ENCODE measurements around the gene ADAMTS8.

The ADAMTS8 gene

DNA sequence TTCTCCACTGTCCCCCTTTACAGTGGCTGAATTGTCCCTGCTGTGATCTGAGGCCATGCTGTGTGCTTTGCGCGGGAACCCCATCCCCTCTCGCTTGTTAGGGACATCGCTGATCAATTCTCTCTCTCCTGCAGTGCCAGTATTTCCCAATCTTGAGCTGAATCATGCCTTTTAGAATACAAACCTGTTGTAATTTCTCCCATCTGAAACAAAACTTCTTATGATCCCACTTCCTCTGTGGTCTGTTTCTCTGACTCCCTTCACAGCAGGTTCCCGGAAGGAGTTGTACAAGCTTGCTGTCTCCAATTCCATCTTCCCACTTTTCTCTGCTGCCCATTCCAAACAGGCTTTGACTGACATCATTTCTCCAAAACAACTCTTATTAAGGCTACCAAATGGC, 36.9 kb upstream of the ADAMTS8 start:
- DNase-seq (ENCODE audit: low read depth, low spot score): no peak
- no peak overlapping the region for H3K4me3 ChIP-seq (ENCODE audit: low read length)

DNA sequence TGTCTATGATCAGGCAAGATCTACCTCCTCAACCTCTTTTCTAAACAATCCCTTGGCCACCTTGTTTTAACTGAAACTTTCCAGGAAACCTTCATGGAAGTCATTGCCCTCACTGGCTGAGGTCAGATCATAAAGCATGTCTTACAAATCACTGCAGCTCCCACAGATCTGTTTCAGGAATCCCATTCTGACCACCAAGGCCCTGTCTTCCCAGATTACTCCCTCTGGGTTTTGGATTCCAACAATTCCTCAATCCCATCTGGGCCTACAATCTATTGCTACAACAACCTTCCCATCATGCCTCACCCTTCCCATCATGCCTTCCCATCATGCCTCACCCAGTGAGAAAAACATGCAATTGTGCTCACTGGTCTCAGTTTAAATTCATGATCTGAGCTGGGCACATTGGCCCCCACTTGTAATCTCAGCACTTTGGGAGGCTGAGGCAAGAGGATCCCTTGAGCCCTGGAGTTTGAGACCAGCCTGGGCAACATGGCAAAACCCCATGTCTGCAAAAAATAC, 35.9 kb upstream of the ADAMTS8 start:
- DNase-seq (ENCODE audit: low read depth, low spot score): no peak
- H3K4me3 ChIP-seq (ENCODE audit: low read length): no peak overlapping the region

DNA sequence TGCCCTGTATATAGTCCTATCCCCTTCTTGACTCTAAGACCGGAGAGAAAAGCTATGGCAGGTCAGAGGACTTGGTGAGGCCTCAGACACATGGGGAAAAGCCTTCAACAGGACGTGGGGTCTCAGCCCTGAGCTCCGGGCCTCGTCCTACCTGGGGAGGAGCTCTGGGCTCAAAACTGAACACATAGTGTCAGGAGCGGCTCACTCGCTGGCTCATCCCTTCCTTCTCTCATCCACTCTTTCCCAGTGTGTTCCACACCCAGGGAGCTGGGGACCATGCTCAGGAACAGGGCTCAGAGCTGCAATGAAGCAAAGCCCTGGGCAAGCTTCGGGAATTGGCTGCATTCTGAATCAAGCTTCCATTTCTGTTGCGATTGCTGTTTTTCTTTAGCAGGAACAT, 34.5 kb upstream of the ADAMTS8 start:
- no peak overlapping the region for H3K4me3 ChIP-seq (ENCODE audit: low read length)
- no peak for DNase-seq (ENCODE audit: low read depth, low spot score)

DNA sequence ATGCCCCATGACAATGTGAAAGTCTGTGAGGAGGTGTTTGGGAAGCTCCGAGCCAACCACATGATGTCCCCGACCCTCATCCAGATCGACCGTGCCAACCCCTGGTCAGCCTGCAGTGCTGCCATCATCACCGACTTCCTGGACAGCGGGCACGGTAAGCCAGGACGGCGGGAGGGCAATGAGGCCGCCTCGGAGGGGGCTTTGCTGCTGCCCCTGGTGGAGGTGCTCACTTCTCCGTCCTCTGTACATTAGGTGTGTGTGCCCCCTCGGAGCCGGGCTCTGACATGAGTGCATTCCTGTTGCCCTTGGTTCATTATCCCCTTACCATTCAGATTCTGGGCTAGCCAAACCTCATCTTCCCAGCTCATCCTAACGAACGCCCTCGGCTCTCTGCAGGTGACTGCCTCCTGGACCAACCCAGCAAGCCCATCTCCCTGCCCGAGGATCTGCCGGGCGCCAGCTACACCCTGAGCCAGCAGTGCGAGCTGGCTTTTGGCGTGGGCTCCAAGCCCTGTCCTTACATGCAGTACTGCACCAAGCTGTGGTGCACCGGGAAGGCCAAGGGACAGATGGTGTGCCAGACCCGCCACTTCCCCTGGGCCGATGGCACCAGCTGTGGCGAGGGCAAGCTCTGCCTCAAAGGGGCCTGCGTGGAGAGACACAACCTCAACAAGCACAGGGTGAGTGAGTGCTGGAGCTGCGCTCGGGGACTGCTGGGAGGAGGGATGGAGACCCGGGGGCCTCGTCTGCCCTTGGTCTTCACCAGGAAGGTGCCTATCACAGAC, 33.9 kb upstream of the ADAMTS8 start:
- H3K4me3 ChIP-seq (ENCODE audit: low read length): no peak overlapping the region
- no peak for DNase-seq (ENCODE audit: low read depth, low spot score)

DNA sequence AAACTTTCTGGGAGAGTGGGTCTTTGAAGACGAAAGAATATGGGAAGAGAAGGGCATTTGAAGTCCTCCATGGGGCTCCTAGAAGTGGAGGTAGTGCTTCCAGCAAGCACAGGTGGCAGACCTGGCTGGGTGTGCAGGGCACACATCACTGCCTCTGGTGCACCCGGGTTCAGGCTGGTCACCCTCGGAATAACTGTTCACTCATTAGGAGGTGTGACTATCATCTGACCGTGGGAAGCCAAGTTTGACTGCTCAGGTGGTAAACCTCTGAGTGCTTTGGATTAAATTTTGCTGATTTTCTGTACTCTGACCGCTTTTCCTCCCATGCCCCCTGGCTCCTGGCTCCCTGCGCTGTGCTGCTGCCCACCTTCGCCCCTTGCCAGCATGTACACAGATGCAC, 31.1 kb upstream of the ADAMTS8 start:
- no peak overlapping the region for H3K4me3 ChIP-seq (ENCODE audit: low read length)
- no peak for DNase-seq (ENCODE audit: low read depth, low spot score)

DNA sequence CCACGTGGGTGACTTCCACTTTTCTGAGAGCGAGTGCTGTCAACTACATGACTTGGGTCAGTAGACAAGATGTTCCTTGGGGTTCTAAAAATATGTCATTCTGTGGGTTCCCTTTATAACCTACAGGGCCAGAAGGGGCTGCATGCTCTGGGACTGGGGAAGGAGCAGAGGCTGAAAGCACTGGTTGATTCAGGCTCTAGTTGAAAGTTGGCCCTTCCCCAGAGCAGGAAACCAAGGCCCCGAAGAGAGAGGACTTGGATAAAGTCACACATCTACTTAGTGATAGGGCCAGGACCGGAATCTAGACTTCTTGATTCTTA, 30.0 kb upstream of the ADAMTS8 start:
- H3K4me3 ChIP-seq (ENCODE audit: low read length): no peak overlapping the region
- no peak for DNase-seq (ENCODE audit: low read depth, low spot score)

DNA sequence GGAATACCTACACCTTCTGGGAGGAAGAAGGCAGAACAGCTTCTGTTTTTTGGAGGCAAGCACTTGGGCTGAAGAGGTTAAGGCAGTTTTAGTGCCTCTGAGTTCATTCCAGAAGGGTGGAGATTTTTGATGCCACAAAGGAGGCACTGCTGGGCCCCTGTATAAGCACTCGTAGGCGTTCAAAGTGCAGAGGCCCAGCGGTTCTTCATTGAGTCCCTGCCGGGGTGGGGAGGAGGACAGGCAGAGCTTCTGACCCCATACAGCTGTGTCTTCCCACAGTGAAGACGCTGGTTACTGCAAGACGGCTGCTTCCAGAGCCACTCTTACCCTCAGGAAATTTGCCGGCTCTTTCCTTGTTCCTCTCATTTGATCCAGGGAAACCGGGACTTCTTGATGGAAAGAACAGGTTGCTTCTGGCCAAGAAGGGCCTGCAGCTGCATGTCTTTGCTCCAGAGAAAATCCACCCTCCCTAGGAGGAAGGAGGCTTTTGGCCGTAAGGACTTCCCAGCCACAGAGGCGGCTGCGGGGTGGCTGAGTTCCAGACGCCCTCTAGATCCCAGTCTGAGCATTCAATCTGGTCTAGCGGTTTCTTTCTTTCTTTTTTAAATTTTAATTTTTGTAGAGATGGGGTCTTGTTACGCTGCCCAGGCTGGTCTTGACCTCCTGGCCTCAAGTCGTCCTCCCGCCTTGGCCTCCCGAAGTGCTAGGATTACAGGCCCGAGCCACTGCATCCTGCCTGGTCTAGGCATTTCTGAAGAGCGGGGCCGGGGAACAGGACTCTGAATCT, 29.4 kb upstream of the ADAMTS8 start:
- no peak overlapping the region for H3K4me3 ChIP-seq (ENCODE audit: low read length)
- DNase-seq (ENCODE audit: low read depth, low spot score): no peak

DNA sequence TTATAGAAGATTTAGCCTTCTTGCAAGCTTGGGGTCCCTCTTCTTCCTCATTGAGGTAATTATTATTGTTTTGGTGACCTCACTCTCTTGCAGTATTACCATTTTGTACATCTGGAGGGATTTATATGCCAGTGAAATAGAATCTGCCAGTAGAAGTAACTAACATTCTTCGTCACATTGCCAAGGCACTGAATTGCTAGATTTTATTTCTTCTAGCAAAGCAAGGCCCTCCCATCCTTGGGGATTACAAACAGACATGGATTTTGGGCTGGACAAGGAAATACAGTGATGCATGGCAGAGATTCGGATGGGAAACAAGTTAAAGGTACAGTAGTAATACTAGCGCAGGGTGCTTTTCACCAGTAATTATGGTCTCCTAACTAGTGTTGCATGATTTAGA, 27.9 kb upstream of the ADAMTS8 start:
- DNase-seq (ENCODE audit: low read depth, low spot score): no peak
- H3K4me3 ChIP-seq (ENCODE audit: low read length): no peak overlapping the region

DNA sequence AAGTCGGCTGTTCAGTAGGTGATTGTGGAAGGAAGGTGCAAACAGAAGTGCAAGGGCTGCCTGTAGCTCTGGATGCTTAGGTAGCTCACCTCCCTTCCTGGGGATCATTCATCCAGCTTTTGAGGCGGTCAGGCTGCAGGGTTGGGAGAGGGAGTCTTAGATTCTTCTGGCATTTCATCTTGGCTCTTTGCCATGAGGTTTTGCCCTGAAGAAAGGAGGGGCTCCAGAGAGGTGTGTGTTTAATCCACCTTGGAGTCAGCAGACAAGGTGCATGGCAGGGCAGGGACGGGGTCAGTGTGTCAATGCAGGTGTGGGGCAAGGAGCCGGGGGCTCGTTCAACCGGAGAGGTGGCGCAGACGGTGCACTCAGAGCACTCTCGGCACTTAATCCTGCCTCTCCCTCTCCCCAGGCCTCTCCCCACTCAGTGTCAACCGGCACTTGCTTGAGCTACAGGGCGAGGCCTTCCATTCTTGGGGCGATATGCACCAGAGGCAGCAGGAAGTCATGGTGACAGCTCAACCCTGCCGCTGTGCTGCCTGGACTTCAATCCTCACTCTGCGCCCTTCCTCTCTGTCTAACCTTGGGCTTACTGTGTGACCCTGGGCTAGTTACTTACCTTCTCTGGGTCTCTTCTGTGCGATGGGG, 27.2 kb upstream of the ADAMTS8 start:
- no peak overlapping the region for H3K4me3 ChIP-seq (ENCODE audit: low read length)
- DNase-seq (ENCODE audit: low read depth, low spot score): no peak

DNA sequence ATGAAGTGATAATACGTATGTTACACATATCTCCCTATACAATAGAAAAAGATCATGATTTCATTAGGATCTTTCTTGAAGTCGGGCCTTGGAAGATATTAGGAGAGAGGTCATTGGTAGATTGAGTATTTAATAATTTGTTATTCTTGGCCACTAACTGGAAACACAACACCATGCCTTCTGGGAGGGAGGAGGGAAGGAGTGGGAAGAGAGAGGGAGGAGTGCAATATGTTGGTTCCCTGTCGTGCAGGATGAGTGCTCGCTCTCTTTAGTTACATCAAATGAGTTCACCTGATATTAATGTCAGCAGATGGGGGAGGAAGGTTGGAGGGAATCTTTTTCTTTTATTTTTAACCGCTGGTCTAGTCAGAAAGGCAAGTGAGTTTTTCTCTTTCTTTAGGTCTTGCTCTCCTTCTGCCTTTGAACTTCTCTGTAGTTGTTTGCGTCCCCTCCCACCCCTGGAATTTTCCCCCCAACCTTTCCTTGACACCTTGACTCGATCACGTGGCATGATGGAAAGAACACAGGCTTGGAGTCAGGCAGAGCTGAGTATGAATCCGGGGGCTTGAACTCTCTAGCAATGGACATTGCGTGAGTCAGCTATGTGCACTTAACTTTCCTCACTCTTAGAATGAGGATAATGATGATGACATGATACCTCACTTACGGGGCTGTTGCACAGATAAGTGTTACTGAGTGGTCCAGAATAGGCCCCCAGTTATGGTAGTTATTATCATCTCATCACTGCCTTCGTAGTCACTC, 26.3 kb upstream of the ADAMTS8 start:
- DNase-seq (ENCODE audit: low read depth, low spot score): no peak
- no peak overlapping the region for H3K4me3 ChIP-seq (ENCODE audit: low read length)

DNA sequence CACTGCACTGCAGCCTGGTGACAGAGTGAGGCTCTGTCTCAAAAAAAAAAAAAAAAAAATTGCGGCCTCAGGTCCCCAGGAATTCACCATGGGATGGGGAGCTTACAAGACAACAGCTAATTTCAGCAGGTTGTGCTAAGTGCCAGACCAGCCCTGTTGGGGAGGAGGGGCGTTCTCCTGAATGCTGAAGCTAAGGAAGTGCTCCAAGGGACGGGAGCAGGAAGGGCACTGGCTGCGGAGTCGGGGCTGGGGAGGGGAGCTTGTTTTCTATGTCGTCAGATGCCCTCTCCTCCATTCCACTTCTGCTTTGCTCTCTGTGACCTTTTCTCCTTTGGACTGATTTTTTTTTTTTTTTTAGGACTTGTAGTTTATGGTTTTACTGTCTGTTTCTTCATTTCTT, 24.5 kb upstream of the ADAMTS8 start:
- H3K4me3 ChIP-seq (ENCODE audit: low read length): no peak overlapping the region
- DNase-seq (ENCODE audit: low read depth, low spot score): no peak

DNA sequence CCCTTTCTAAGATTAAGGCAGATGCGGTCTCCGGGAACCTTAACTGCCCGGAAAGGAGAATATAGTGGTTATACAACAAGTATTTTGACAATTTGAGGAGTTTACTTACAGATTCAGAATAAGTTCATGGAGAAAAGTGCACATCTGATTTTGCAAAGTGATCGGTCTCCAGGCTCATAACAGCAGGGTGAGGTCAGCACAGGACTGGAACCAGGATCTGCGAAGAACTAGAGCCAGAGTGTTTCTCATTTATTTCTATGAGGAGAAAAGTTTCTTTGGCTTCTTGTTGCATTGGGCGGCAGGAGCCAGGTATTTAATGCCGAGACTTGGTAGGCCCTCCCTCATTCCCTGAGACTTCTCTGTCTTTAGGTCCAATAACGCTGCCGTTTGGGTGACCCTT, 23.8 kb upstream of the ADAMTS8 start:
- DNase-seq (ENCODE audit: low read depth, low spot score): no peak
- H3K4me3 ChIP-seq (ENCODE audit: low read length): no peak overlapping the region

DNA sequence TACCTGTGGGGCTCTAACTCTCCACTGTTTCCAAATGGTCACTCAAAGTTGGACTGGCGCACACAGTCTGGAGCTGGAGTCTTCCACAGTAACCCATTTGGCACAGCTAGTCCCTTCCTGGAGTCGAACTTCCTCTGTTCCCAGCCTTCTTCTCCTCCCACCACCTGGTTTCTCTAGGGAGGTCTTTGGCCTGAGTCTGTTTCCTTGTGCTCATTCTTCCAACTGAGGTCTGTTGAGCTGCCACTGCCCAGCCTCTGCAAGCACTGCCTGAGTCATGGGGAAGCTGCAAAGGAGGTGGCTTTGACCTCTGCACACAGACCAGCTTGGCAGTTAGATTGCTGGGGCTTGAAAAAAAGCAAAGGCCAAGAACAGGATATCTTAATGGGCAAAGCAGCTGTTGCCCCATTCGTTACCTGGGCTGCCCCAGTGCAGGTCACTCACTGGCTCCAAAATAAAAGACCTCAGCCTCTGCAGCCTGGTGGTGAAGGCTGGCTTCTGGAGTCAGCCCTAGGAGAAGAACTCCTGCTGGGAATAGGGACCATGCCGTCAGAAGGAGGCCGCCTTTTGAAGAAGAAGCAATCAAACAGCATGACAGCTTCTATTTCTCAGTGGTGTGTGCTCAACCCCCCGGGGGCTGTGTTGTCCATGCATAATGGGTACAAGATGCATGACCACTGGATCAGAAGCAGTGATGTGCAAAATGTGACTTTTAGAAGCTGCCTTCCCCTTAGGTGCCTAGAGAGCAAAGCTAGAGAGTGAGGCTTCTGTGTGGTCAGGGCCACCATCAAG, 23.0 kb upstream of the ADAMTS8 start:
- no peak overlapping the region for H3K4me3 ChIP-seq (ENCODE audit: low read length)
- DNase-seq (ENCODE audit: low read depth, low spot score): no peak

DNA sequence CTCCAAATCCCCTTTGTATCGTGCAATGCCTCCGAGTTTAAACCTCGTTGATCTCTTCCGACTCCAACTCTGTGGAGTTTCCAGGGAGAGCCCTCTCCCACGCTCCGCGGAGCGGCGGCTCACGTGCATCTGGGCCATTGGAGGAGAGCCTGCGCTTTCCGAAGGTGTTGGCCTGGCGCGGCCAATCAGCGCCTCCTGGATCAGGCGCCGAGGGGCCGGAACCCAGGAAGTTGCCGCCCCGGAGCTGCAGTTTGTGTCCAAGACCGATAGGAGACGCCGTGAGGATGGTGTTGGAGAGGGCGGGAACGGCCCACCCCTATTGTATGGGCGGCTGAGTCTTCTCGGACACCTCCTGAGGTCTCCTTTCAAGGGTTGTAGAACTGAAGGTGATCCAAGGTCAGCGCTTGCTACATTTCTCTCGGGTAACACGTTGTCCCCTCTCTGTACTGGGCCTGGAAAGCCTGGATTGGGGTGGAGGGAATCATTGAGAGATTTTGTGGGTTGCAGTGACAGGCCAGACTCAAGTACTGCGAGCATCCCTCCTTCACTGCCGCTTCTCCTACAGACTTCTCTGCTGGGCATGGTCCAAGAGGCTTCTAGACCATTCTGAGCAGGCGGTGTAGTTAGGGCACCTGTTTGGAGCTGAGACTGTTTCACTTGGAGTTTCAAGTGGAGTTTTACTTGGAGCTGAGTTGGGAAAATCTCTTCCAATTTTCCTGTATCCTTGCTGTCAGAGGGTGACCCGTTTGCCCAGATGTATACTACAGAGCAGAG, 21.8 kb upstream of the ADAMTS8 start:
- no peak overlapping the region for H3K4me3 ChIP-seq (ENCODE audit: low read length)
- DNase-seq (ENCODE audit: low read depth, low spot score): no peak

DNA sequence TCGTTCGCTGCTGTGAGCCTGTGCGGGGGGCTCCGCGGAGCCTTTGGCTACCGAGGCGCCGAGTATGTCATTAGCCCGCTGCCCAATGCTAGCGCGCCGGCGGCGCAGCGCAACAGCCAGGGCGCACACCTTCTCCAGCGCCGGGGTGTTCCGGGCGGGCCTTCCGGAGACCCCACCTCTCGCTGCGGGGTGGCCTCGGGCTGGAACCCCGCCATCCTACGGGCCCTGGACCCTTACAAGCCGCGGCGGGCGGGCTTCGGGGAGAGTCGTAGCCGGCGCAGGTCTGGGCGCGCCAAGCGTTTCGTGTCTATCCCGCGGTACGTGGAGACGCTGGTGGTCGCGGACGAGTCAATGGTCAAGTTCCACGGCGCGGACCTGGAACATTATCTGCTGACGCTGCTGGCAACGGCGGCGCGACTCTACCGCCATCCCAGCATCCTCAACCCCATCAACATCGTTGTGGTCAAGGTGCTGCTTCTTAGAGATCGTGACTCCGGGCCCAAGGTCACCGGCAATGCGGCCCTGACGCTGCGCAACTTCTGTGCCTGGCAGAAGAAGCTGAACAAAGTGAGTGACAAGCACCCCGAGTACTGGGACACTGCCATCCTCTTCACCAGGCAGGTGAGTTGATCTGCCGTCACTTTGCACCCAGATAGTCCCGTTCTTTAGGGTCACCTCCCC, 21.0 kb upstream of the ADAMTS8 start:
- H3K4me3 ChIP-seq (ENCODE audit: low read length): no peak overlapping the region
- no peak for DNase-seq (ENCODE audit: low read depth, low spot score)

DNA sequence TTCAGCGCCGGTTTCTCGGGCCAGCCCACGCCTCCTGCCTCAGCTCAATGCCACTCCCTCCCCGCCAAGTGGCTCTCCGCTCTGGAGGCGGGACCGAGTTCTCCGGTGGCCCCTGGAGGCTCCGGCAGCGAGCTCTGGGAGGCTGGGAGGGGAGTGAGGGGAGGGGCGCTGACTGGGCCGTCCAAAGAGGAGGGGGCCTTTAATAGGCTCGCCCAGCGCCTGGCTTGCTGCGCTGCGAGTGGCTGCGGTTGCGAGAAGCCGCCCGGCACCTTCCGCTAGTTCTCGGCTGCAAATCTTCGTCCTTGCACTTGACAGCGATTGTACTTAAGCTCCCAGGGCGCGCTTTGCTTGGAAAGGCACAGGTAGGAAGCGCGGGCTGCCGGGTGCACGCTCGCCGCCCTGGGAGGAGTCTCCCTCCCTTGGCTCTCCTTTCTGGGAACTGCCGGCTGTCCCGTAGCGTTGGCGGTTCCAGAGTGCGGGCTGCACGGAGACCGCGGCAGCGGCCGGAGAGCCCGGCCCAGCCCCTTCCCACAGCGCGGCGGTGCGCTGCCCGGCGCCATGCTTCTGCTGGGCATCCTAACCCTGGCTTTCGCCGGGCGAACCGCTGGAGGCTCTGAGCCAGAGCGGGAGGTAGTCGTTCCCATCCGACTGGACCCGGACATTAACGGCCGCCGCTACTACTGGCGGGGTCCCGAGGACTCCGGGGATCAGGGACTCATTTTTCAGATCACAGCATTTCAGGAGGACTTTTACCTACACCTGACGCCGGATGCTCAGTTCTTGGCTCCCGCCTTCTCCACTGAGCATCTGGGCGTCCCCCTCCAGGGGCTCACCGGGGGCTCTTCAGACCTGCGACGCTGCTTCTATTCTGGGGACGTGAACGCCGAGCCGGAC, 20.3 kb upstream of the ADAMTS8 start, which contains the start of gene ADAMTS15:
TSS of gene ADAMTS15 (plus strand) at position 230 of the 894 bp plus-strand sequence. CDS start at position 559, 329 bp downstream.
- peak within 1 kb of the TSS; percentile 54 for H3K4me3 ChIP-seq (ENCODE audit: low read length)

More for the DNA sequence above, 20.3 kb upstream of the ADAMTS8 start, which contains the start of gene ADAMTS15:
- peak; percentile 54 for DNase-seq (ENCODE audit: low read depth, low spot score)
